Keratinocyte (primary cell): Measurements from ENCODE around the gene RALGPS1. TPM values are rescaled to one million over a fixed set of nuclear protein-coding genes. Genes with fewer than 3 reads are reported as not detected.

Experiments used
- DNase-seq: peaks from one replicate; pipeline ENCODE4 v3.0.0-alpha.2; 2011; ENCODE audit warnings: low read depth, missing footprints, low spot score
- FAIRE-seq: peaks from 2 replicates; lab custom pipeline; 2011; peaks lifted over from hg19 to GRCh38; lab: Jason Lieb, UNC
- H2AFZ ChIP-seq: 2 replicates; pipeline ENCODE4 v1.6.0; 2012; ENCODE audit warnings: low read length, control low read depth, inconsistent platforms; ENCODE audit not compliant: control insufficient read depth
- H3K27ac ChIP-seq: 2 replicates; pipeline ENCODE4 v1.5.1; 2011; ENCODE audit warnings: low read length; ENCODE audit not compliant: control insufficient read depth, insufficient read depth
- H3K27me3 ChIP-seq: 3 replicates; pipeline ENCODE4 v1.6.0; 2011; ENCODE audit warnings: low read length; ENCODE audit not compliant: control insufficient read depth, insufficient read depth; ENCODE audit errors: extremely low read depth
- H3K36me3 ChIP-seq, 2 experiments: 2 replicates in 1 of 2; 3 replicates in 1 of 2; pipeline ENCODE4 v1.5.1; 2011; ENCODE audit warnings: low read length in 2 of 2, mild to moderate bottlenecking in 1 of 2; ENCODE audit not compliant: control insufficient read depth in 2 of 2, insufficient read depth in 2 of 2; ENCODE audit errors: extremely low read depth in 1 of 2
- H3K4me1 ChIP-seq: 3 replicates; pipeline ENCODE4 v1.5.1; 2011; ENCODE audit warnings: low read length; ENCODE audit not compliant: control insufficient read depth, insufficient read depth; ENCODE audit errors: extremely low read depth
- H3K4me2 ChIP-seq: 3 replicates; pipeline ENCODE4 v1.6.0; 2011; ENCODE audit warnings: low read depth, low read length; ENCODE audit not compliant: control insufficient read depth, insufficient read depth; ENCODE audit errors: extremely low read depth
- H3K4me3 ChIP-seq, 3 experiments: fragments of 200-600 bp in 1 of 3; sonication (generic) in 1 of 3; 2 replicates in 2 of 3; 3 replicates in 1 of 3; pipeline ENCODE4 v1.5.1; 2011 to 2016; ENCODE audit warnings: low read length in 3 of 3, mild to moderate bottlenecking in 3 of 3, control low read depth in 2 of 3, inconsistent platforms in 1 of 3, low read depth in 1 of 3, mixed read lengths in 1 of 3, mixed run types in 1 of 3, moderate library complexity in 1 of 3; ENCODE audit not compliant: control insufficient read depth in 2 of 3, insufficient read depth in 2 of 3; ENCODE audit errors: extremely low read depth in 1 of 3
- H3K79me2 ChIP-seq: 2 replicates; pipeline ENCODE4 v1.6.0; 2012; ENCODE audit warnings: low read length; ENCODE audit not compliant: control insufficient read depth, insufficient read depth
- H3K9ac ChIP-seq: 3 replicates; pipeline ENCODE4 v1.6.0; 2011; ENCODE audit warnings: low read length; ENCODE audit not compliant: control insufficient read depth, insufficient read depth; ENCODE audit errors: extremely low read depth
- H3K9me1 ChIP-seq: 3 replicates; pipeline ENCODE4 v1.6.0; 2011; ENCODE audit warnings: low read length; ENCODE audit not compliant: control insufficient read depth, insufficient read depth; ENCODE audit errors: extremely low read depth
- H3K9me3 ChIP-seq: 2 replicates; pipeline ENCODE4 v1.5.1; 2012; ENCODE audit warnings: low read depth, low read length; ENCODE audit not compliant: control insufficient read depth
- H4K20me1 ChIP-seq: 3 replicates; pipeline ENCODE4 v1.6.0; 2011; ENCODE audit warnings: low read length; ENCODE audit not compliant: control insufficient read depth, insufficient read depth; ENCODE audit errors: extremely low read depth
- CTCF ChIP-seq, 3 experiments: IDR thresholded peaks in 1 of 3; conservative IDR thresholded peaks in 1 of 3; optimal IDR thresholded peaks in 1 of 3; 2 replicates in 2 of 3; 3 replicates in 1 of 3; pipeline versions ENCODE3 to v1.5.1; 2011; ENCODE audit warnings: low read length in 3 of 3, mild to moderate bottlenecking in 3 of 3, moderate library complexity in 2 of 3, control low read depth in 1 of 3, inconsistent platforms in 1 of 3; ENCODE audit not compliant: insufficient read depth in 2 of 3; ENCODE audit errors: extremely low read depth in 1 of 3
- EZH2 ChIP-seq: IDR thresholded peaks from one replicate; pipeline ENCODE4 v1.6.1; 2012; ENCODE audit warnings: inconsistent platforms, mild to moderate bottlenecking, low read length, moderate library complexity
- dilution Hi-C: fragments of 300-500 bp; cut with MboI; formaldehyde crosslinking; loops from one replicate; pipeline ENCODE4 v1.7.0; 2020; ENCODE audit warnings: low sequenced_read_pairs; ENCODE audit not compliant: extremely low pct_ligation_motif_present
- polyA plus RNA-seq, 5 experiments: library from polyadenylated mRNA; depleted of rRNA in 3 of 5; stranded (reverse) in 3 of 5; stranded (forward) in 1 of 5; unstranded in 1 of 5; fragments of >200 nt; gene quantifications; 1 replicate in 1 of 5; 2 replicates in 3 of 5; 3 replicates in 1 of 5; pipeline versions ENCODE4 v1.2.1 to v1.2.3, GENCODE V29; 2011 to 2012; ENCODE audit warnings: missing spikeins in 2 of 5, low read depth in 1 of 5, low replicate concordance in 1 of 5

The RALGPS1 gene
- polyA plus RNA-seq, 1 donor (not counting 4 experiments of a cell fraction or from before 2014, with no cell fraction given): 0.56 TPM

DNA sequence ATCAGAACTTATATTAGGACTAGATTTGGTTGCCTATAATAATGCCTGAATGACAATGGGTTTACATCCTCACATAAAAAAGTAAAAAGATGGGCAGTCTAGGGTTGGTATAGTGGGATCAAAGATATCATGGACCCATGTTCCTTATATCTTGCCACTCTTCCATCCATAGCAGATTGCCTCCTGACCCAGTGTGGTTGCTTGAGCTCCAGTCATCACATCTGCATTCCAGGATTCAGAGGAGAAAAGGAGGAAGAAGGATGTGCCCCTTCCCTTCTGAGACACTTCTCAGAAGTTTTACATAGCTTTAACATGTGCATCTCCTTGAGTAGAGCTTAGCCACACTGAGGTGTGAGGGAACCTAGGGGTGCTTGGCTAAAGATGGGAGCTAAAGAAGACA, 22.9 kb downstream of the RALGPS1 start:
- no peak overlapping the region for H3K4me3 ChIP-seq
- no peak overlapping the region for H3K27ac ChIP-seq
- no peaks in the 10 kb centered on the region for H3K36me3 ChIP-seq
- peaks cover 7% of the 10 kb centered on the region for H3K27me3 ChIP-seq
- H2AFZ ChIP-seq: no peak overlapping the region
- H3K9me3 ChIP-seq: no peaks in the 10 kb centered on the region
- H3K4me2 ChIP-seq: no peak overlapping the region
- dilution Hi-C loops: no loop called here
- H3K9ac ChIP-seq: no peak overlapping the region
- no peaks in the 10 kb centered on the region for H3K9me1 ChIP-seq
- no peak for FAIRE-seq
- H3K79me2 ChIP-seq: no peaks in the 10 kb centered on the region
- H4K20me1 ChIP-seq: no peaks in the 10 kb centered on the region
- no peaks in the 10 kb centered on the region for H3K4me1 ChIP-seq
- no peak for DNase-seq
- no peak for TF ChIP-seq CTCF (optimal IDR thresholded peaks at IDR 0.05 in 1 of 3, IDR thresholded peaks at IDR 0.05 in 1 of 3, conservative IDR thresholded peaks at IDR 0.05 in 1 of 3; ENCODE audit: extremely low read depth in 1 of 3, insufficient read depth in 2 of 3, low read length in 3 of 3)
- no peak for TF ChIP-seq EZH2

DNA sequence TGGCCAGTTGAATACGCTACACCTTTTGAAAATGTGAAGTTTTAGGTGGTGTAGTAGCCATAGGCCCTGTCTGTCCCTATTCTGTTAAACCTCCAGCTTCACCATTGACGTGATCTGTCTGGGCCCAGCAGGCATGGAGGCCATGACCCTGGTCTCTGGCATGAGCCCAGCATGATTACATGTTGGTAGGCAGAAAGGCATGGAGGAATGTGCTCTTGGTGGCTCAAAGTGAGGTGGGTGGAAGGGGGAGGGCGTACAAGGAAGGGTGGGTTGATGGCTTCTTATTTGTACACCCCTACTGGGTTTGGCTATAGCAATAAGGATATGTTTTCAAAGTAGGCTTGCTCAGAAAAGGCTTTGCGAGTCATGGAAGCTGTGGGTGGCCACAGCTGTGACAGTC, 23.7 kb downstream of the RALGPS1 start:
- no peaks in the 10 kb centered on the region for H3K79me2 ChIP-seq
- FAIRE-seq (no peak), DNase-seq (no peak)
- peaks cover 7% of the 10 kb centered on the region for H3K27me3 ChIP-seq
- no peak overlapping the region for H2AFZ ChIP-seq
- no peaks in the 10 kb centered on the region for H3K9me1 ChIP-seq
- no peak overlapping the region for H3K4me2 ChIP-seq
- no peaks in the 10 kb centered on the region for H3K36me3 ChIP-seq
- dilution Hi-C loops: no loop called here
- no peaks in the 10 kb centered on the region for H3K9me3 ChIP-seq
- H3K4me3 ChIP-seq: no peak overlapping the region
- TF ChIP-seq EZH2 (no peak), CTCF (optimal IDR thresholded peaks at IDR 0.05 in 1 of 3, IDR thresholded peaks at IDR 0.05 in 1 of 3, conservative IDR thresholded peaks at IDR 0.05 in 1 of 3; ENCODE audit: extremely low read depth in 1 of 3, insufficient read depth in 2 of 3, low read length in 3 of 3) (no peak)
- H3K9ac ChIP-seq: no peak overlapping the region
- H4K20me1 ChIP-seq: no peaks in the 10 kb centered on the region
- no peak overlapping the region for H3K27ac ChIP-seq
- no peaks in the 10 kb centered on the region for H3K4me1 ChIP-seq
